GM12801 (cell line): ENCODE results near the gene RTP3.

Source experiments
- TF ChIP-seq, protein P1 (sequence below): IDR thresholded peaks from one replicate; pipeline ENCODE4 v1.5.1; 2011; ENCODE audit warnings: control low read depth; ENCODE audit not compliant: insufficient read length; ENCODE audit errors: extremely low read depth

The RTP3 gene

DNA sequence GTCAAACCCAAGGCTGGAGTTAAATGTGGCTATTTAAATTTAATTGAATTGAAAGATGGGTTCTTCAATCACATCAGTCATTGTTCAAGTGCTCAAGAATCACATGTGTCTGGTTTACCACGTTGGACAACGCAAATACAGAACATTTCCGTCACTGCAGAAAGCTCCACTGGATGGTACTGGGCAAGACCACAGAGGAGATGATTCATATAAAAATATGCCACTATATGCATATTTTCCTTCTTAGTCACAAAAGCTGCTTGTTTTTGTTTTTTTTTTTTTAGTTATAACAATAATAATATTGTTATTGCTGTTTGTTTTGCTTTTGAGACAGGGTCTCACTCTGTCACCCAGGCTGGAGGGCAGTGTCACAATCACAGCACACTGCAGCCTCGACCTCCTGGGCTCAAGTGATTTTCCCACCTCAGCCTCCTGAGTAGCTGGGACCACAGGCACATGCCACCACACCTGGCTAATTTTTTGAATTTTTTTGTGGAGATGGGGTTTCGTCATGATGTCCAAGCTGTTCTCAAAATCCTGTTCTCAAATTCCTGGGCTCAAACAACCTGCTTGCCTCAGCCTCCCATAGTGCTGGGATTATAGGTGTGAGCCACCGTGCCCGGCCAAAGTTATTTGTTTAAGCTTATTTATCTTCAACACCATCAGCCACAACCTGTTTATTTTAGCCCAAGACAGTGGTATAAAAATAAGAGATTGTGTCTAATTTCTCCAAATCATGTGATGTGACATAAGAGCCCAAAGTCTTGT lies 19.4 kb downstream of the RTP3 start:
- TF ChIP-seq, protein P1, sequence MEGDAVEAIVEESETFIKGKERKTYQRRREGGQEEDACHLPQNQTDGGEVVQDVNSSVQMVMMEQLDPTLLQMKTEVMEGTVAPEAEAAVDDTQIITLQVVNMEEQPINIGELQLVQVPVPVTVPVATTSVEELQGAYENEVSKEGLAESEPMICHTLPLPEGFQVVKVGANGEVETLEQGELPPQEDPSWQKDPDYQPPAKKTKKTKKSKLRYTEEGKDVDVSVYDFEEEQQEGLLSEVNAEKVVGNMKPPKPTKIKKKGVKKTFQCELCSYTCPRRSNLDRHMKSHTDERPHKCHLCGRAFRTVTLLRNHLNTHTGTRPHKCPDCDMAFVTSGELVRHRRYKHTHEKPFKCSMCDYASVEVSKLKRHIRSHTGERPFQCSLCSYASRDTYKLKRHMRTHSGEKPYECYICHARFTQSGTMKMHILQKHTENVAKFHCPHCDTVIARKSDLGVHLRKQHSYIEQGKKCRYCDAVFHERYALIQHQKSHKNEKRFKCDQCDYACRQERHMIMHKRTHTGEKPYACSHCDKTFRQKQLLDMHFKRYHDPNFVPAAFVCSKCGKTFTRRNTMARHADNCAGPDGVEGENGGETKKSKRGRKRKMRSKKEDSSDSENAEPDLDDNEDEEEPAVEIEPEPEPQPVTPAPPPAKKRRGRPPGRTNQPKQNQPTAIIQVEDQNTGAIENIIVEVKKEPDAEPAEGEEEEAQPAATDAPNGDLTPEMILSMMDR, result no peak

DNA sequence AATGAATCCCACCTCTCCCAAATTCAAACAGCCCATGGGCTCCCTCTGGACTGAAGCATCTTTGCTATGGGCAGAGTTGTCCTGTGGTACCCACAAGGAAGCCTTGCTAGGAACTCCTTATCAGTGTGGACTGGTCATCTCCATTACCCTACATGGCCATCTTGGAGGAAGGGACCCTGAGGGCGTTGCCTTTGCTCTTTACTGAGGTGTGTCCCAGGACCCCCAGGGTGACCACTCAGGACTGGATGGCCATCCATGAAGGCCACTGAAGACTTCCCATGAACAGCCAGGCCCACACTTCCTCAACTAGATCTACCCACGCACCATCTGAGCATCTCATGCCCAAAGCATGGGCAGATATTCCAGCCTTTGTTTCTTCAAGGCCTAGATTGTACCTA lies 20.0 kb downstream of the RTP3 start:
- TF ChIP-seq, protein P1, result no peak

DNA sequence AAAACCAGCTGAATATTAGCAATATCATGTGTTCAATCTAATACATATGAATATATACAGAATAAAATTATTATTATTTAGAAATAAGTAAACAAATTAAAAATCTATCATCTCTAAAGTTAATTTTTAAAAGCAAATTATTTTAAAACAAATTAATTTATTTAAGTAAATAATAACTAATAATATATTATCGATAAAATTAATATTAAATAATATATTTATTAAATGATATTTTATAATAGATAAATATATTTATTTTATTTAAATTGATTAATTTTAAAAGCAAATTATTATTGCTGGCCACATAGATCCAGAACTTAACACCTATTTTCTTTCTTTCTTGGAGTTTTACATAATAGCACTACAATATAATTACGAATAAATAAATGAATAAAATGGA lies 22.2 kb downstream of the RTP3 start:
- TF ChIP-seq, protein P1, result no peak

DNA sequence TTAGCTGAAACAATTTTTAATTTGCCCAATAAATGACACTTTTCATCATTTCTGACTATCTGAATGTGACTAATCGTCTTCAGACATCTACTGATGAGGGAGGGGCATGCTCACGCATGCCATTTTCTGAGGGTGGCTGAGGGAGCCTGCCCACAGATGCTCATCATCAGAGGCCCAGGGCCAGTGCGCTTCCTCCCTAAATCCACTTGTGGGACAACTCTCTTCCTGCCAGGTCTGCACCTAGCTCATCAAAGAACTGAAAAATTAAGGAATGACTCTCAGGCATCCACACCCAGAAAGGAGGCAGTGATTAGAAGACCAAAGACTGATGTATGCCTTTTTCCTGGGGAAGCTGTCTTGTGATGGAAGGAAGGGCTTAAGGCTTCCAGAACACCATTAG lies 22.8 kb downstream of the RTP3 start:
- TF ChIP-seq, protein P1, result no peak

DNA sequence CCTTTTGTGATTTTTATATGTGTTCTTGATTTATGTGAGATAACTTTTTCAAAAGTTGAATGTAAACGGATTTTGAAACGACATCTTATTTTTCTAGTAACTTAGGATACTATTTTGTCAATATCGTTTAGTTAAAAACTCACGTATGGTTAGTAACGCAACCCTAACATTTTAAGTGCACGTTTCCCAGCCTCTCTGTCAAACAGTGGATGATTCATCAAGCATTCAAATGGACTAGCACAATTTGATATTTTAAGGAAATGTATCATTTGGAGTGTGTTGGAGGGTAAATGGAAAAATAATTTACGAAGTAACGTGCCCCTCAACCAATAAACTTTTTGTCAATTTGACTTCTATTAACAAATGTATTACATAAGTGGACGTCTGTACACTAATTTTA lies 23.3 kb downstream of the RTP3 start:
- TF ChIP-seq, protein P1, result no peak

DNA sequence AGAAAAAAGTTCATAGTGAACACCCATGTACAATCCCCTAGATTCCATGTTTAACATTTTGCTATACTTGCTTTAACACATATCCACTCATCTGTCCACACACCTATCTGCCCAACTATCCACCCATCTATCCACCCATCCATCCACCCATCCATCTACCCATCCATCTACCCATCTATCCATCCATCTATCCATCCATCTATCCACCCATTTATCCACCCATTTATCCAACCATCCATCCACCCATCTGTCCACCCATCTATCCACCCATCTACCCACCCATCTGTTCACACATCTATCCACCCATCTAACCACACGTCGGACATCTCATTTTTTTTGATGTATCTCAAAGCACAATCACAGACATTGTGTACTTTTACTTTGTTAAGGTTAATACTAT lies 25.8 kb downstream of the RTP3 start:
- TF ChIP-seq, protein P1, result no peak

DNA sequence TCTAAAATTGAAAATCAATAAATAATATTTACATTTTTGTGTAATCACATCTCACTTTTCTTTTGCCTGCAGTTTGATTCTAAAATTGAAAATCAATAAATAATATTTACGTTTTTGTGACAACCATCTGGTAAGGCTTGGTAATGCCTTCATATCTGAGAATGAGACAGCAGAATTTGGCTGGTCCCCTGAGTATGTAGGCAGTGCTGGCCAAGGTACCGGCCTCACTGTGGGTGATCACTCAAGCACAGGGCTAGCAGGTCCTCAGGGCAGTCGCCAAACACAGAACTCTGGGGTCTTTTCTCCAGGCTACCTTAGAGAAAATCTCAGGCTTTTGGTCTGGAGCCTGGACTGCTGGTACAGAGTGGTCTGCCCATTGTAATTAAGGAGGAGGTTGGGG lies 26.2 kb downstream of the RTP3 start:
- TF ChIP-seq, protein P1, result no peak
